Colonic mucosa (tissue), 4 donors: ENCODE data around the gene DCP2. TPM values are rescaled to one million over a fixed set of nuclear protein-coding genes. Genes with fewer than 3 reads are reported as not detected.

ENCODE experiments used
- DNase-seq: peaks from one replicate; pipeline ENCODE4 v3.0.0-alpha.2; 2020
- H3K27ac ChIP-seq: fragments of 200-600 bp; one replicate; pipeline ENCODE4 v1.8.0; 2021
- H3K27me3 ChIP-seq: fragments of 200-600 bp; one replicate; pipeline ENCODE4 v1.8.0; 2021
- H3K36me3 ChIP-seq: fragments of 200-600 bp; one replicate; pipeline ENCODE4 v1.8.0; 2021
- H3K4me1 ChIP-seq: fragments of 200-600 bp; one replicate; pipeline ENCODE4 v1.8.0; 2021; ENCODE audit warnings: mild to moderate bottlenecking
- H3K4me3 ChIP-seq: fragments of 200-600 bp; one replicate; pipeline ENCODE4 v1.8.0; 2021
- H3K9ac ChIP-seq, 2 donors: one replicate each; pipeline ENCODE4 v1.7.0; 2013; ENCODE audit warnings: control low read depth in 2 of 2, low read depth in 2 of 2, low read length in 2 of 2
- H3K9me3 ChIP-seq: fragments of 200-600 bp; one replicate; pipeline ENCODE4 v1.8.0; 2021
- intact Hi-C: fragments of 100-400 bp; cut with DNase I; formaldehyde crosslinking; loops from one replicate; pipeline ENCODE4 v1.14.1; 2022
- total RNA-seq, 2 donors: library from RNA; stranded (reverse); fragmentation: NEBNext Ultra II Directional in 1 of 2; extraction: Animal tissue kit (Norgen Biotek cat#: 25700) in 1 of 2; gene quantifications; one replicate each; pipeline ENCODE4 v1.2.1, GENCODE V29; 2021
- TF ChIP-seq, protein P1 (sequence below): fragments of 200-600 bp; IDR thresholded peaks from one replicate; pipeline ENCODE4 v1.8.0; 2022; ENCODE audit warnings: antibody characterized with exemption, mild to moderate bottlenecking
- donor health status: healthy.
- donor health status: DM: no; HTN: no; CAD: no.
- donor health status: DM: no; HTN: no; CAD: no.

The DCP2 gene
- total RNA-seq, 2 donors from 2014 or later: 39.5 to 48.2 TPM

- no peak overlapping the region for H3K4me3 ChIP-seq
- no peaks in the 10 kb centered on the region for H3K36me3 ChIP-seq
- intact Hi-C loops: loop anchor here (10.0 kb wide), 1 partner anchor 46 kb away; the partner anchor contains the start of gene REEP5
- no peak overlapping the region for H3K27ac ChIP-seq
- TF ChIP-seq, protein P1, sequence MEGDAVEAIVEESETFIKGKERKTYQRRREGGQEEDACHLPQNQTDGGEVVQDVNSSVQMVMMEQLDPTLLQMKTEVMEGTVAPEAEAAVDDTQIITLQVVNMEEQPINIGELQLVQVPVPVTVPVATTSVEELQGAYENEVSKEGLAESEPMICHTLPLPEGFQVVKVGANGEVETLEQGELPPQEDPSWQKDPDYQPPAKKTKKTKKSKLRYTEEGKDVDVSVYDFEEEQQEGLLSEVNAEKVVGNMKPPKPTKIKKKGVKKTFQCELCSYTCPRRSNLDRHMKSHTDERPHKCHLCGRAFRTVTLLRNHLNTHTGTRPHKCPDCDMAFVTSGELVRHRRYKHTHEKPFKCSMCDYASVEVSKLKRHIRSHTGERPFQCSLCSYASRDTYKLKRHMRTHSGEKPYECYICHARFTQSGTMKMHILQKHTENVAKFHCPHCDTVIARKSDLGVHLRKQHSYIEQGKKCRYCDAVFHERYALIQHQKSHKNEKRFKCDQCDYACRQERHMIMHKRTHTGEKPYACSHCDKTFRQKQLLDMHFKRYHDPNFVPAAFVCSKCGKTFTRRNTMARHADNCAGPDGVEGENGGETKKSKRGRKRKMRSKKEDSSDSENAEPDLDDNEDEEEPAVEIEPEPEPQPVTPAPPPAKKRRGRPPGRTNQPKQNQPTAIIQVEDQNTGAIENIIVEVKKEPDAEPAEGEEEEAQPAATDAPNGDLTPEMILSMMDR: no peak
- H3K27me3 ChIP-seq: no peaks in the 10 kb centered on the region
- H3K9me3 ChIP-seq: no peaks in the 10 kb centered on the region
- no peak overlapping the region for H3K9ac ChIP-seq
- no peak for DNase-seq
- H3K4me1 ChIP-seq: no peaks in the 10 kb centered on the region
Measured at GRCh38 chr5:112971276-112971675, 5.3 kb upstream of the DCP2 start.

GRCh38 chr5:112973036-112973435 is 3.6 kb upstream of the DCP2 start:
- Histone ChIP-seq H3K27me3 (no peaks in the 10 kb centered on the region), H3K27ac (no peak overlapping the region), H3K9me3 (no peaks in the 10 kb centered on the region), H3K4me3 (no peak overlapping the region), H3K36me3 (no peaks in the 10 kb centered on the region), H3K4me1 (peaks cover 2% of the 10 kb centered on the region), H3K9ac (no peak overlapping the region)
- TF ChIP-seq, protein P1: no peak
- DNase-seq: no peak
- intact Hi-C loops: loop anchor here (10.0 kb wide), 1 partner anchor 48 kb away; the partner anchor contains the start of gene REEP5

DNA sequence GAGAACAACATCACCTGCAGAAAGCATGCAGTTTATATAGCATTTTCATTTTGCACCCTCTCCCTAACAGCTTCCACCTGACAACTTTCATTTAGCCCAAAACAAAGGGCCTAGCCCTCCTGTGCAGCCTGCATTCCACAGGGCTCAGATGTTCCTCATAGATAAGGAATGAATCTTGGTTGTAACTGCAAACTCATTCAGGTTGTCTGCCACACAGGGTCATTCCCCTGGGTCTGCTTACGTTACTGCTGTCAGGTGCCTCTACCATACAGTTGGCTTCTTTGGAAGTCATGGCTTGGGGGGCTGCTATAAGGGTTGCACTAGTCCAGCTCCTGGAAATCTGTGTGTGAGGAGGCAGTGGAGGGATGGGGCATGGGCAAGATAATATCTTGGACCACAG is 2.7 kb upstream of the DCP2 start:
- H3K27me3 ChIP-seq: no peaks in the 10 kb centered on the region
- H3K9me3 ChIP-seq: no peaks in the 10 kb centered on the region
- no peak overlapping the region for H3K27ac ChIP-seq
- no peak for DNase-seq
- H3K4me1 ChIP-seq: peaks cover 7% of the 10 kb centered on the region
- no peak overlapping the region for H3K9ac ChIP-seq
- TF ChIP-seq, protein P1: no peak
- intact Hi-C loops: loop anchor here (10.0 kb wide), 1 partner anchor 49 kb away; the partner anchor contains the start of gene REEP5
- no peak overlapping the region for H3K4me3 ChIP-seq
- no peaks in the 10 kb centered on the region for H3K36me3 ChIP-seq

GRCh38 chr5:112974901-112975300 is 1.7 kb upstream of the DCP2 start:
- H3K27ac ChIP-seq: no peak overlapping the region
- H3K4me1 ChIP-seq: peaks cover 7% of the 10 kb centered on the region
- no peak overlapping the region for H3K4me3 ChIP-seq
- DNase-seq: no peak
- no peaks in the 10 kb centered on the region for H3K27me3 ChIP-seq
- no peak overlapping the region for H3K9ac ChIP-seq
- TF ChIP-seq, protein P1: no peak
- H3K9me3 ChIP-seq: no peaks in the 10 kb centered on the region
- no peaks in the 10 kb centered on the region for H3K36me3 ChIP-seq
- intact Hi-C loops: loop anchor here (10.0 kb wide), 1 partner anchor 50 kb away; the partner anchor contains the start of gene REEP5

DNA sequence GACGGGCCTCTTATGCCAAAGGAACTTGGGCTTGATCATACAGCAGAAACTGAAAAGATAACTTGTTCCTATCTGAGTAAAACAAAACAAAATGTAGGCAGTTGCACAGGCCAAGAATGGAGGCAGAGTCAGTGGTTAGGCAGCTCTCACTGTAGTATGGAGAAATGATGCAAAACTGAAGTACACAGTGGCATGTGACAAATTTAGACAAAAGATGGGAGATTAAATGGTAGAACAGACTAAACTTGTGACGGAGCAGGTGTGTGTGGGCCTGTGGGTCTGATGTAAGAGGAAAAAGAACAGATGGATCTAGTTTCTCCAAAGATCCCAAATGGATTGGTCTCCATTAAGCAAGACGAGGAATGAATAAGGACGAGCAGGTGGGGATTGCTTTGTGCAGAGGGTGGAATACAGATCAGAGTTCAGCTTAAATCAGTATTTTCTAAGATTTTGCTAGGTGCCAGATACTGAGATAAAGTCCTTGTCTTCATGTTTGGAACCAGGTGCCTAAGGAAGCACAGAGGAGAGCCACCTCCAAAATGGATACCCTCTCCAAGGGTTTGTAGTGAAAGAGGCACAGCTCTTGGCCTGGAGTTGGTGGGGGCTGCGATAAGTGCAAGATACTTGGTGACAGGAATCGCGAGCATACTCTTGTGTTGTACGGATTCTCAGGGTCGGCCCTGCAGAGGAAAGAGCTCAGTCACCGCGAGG is 722 bp upstream of the DCP2 start:
- DNase-seq: no peak
- intact Hi-C loops: loop anchor here (10.0 kb wide), 1 partner anchor 51 kb away; the partner anchor contains the start of gene REEP5

More for the DNA sequence above, 722 bp upstream of the DCP2 start:
- no peaks in the 10 kb centered on the region for H3K9me3 ChIP-seq
- H3K27me3 ChIP-seq: no peaks in the 10 kb centered on the region
- H3K4me3 ChIP-seq: peak overlapping the region; percentile 75
- H3K27ac ChIP-seq: peak overlapping the region; percentile 93
- TF ChIP-seq, protein P1: no peak
- no peaks in the 10 kb centered on the region for H3K36me3 ChIP-seq
- peak overlapping the region; percentile 41 to 90 for H3K9ac ChIP-seq
- H3K4me1 ChIP-seq: peaks cover 7% of the 10 kb centered on the region
